GM12878 (cell line): Measurements from ENCODE around the gene FBXL2. TPM values are rescaled to one million over a fixed set of nuclear protein-coding genes. Genes with fewer than 3 reads are reported as not detected.

Source experiments
- CUX1 ChIP-seq: IDR thresholded peaks from 2 replicates; pipeline ENCODE4 v1.6.1; 2012; ENCODE audit warnings: improper control_type of control experiment, low read depth, low read length; ENCODE audit not compliant: insufficient replicate concordance
- ELK1 ChIP-seq: IDR thresholded peaks from 2 replicates; pipeline ENCODE4 v1.6.1; 2012; ENCODE audit warnings: low read depth, low read length, improper control_type of control experiment
- ETV6 ChIP-seq, 2 experiments: fragments of 450-650 bp in 1 of 2; IDR thresholded peaks in 1 of 2; conservative IDR thresholded peaks in 1 of 2; 2 replicates each; pipeline ENCODE4 v1.6.1; 2014; ENCODE audit warnings: antibody characterized with exemption in 1 of 2, borderline replicate concordance in 1 of 2, low read depth in 1 of 2, mild to moderate bottlenecking in 1 of 2, moderate library complexity in 1 of 2
- RFX5 ChIP-seq: IDR thresholded peaks from 2 replicates; pipeline ENCODE4 v1.6.1; 2011; ENCODE audit warnings: low read depth, low read length, improper control_type of control experiment
- ZNF622 ChIP-seq: fragments of 450-650 bp; IDR thresholded peaks from 2 replicates; pipeline ENCODE4 v1.6.1; 2017; ENCODE audit warnings: mild to moderate bottlenecking, inconsistent platforms
- polyA plus RNA-seq, 11 experiments: library from polyadenylated mRNA; depleted of rRNA in 4 of 11; unstranded in 6 of 11; stranded (reverse) in 5 of 11; fragments of >200 nt; fragmentation: Nextera tagmentation in 4 of 11; fragmentation: Illumina TruSeq in 1 of 11; extraction: Ambion mirVana in 4 of 11; extraction: Trizol in 1 of 11; gene quantifications; 1 replicate in 1 of 11; 2 replicates in 10 of 11; pipeline versions ENCODE4 v1.2.1 to v1.2.3, GENCODE V29; 2011 to 2016; ENCODE audit warnings: inconsistent platforms in 2 of 11, missing spikeins in 2 of 11, low read depth in 1 of 11
- total RNA-seq, 4 experiments: library from RNA; depleted of rRNA in 3 of 4; stranded (reverse); fragments of >200 nt in 3 of 4; fragmentation: Illumina TruSeq in 1 of 4; extraction: Trizol in 1 of 4; gene quantifications; 2 replicates each; pipeline versions ENCODE4 v1.2.1 to v1.2.3, GENCODE V29; 2013 to 2021

The FBXL2 gene
- total and polyA plus RNA-seq, 10 of the 15 experiments (the other 5 are each of a cell fraction or from before 2014, with no cell fraction given): 0.04 to 0.72 (median 0.15) TPM; not detected in 1

GRCh38 chr3:33360136-33360825, 83.0 kb downstream of the FBXL2 start (continued):
- TF ChIP-seq ELK1 (no peak), ETV6 (conservative IDR thresholded peaks at IDR 0.05 in 1 of 2, IDR thresholded peaks at IDR 0.05 in 1 of 2; ENCODE audit: borderline replicate concordance in 1 of 2, low read depth in 1 of 2) (no peak), ZNF622 (no peak), RFX5 (no peak), CUX1 (no peak)
